Prostate gland (tissue), 2 donors: Measurements from ENCODE around the gene CELSR2. TPM values are rescaled to one million over a fixed set of nuclear protein-coding genes. Genes with fewer than 3 reads are reported as not detected.

ENCODE experiments used
- DNase-seq: peaks from one replicate; pipeline ENCODE4 v3.0.0-alpha.2; 2019; ENCODE audit warnings: low spot score
- H3K27ac ChIP-seq, 2 donors: fragments of 200-600 bp; sonication (generic); 2 replicates each; pipeline ENCODE4 v1.5.1; 2017 to 2019
- H3K27me3 ChIP-seq: fragments of 200-600 bp; sonication (generic); replicated peaks from 2 replicates; pipeline ENCODE4 v1.5.1; 2019; ENCODE audit not compliant: insufficient read depth
- H3K36me3 ChIP-seq, 2 donors: fragments of 200-600 bp; sonication (generic); 1 replicate in 1 of 2; 2 replicates in 1 of 2; pipeline versions ENCODE4 v1.5.1 to v1.8.1; 2017 to 2019
- H3K4me1 ChIP-seq: fragments of 200-600 bp; sonication (generic); replicated peaks from 2 replicates; pipeline ENCODE4 v1.5.1; 2019
- H3K4me3 ChIP-seq, 2 donors: fragments of 200-600 bp; sonication (generic); 2 replicates each; pipeline ENCODE4 v1.5.1; 2017 to 2019
- H3K9me3 ChIP-seq: fragments of 200-600 bp; sonication (generic); 2 replicates; pipeline ENCODE4 v1.5.1; 2017
- CTCF ChIP-seq, 4 experiments: fragments of 200-600 bp in 2 of 4; fragments of 450-650 bp in 2 of 4; sonication (generic) in 2 of 4; IDR thresholded peaks; 1 replicate in 3 of 4; 2 replicates in 1 of 4; pipeline ENCODE4 v1.5.1; 2016 to 2019; ENCODE audit warnings: antibody characterized with exemption in 4 of 4, mild to moderate bottlenecking in 2 of 4, moderate library complexity in 2 of 4
- POLR2A ChIP-seq: fragments of 450-650 bp; IDR thresholded peaks from one replicate; pipeline ENCODE4 v1.6.1; 2016; ENCODE audit warnings: antibody characterized with exemption, mild to moderate bottlenecking
- POLR2AphosphoS5 ChIP-seq: sonication (generic); formaldehyde crosslinking; IDR thresholded peaks from one replicate; pipeline ENCODE4 v1.6.1; 2017; ENCODE audit warnings: antibody characterized with exemption
- WGBS: methylation state at CpG from one replicate; pipeline ENCODE4 v1.1.5; 2018; 5-methylcytosine and 5-hydroxymethylcytosine counted together
- intact Hi-C: fragments of 100-400 bp; cut with DNase I; formaldehyde crosslinking; loops from one replicate; pipeline ENCODE4 v1.14.2; 2022
- total RNA-seq, 2 donors: library from RNA; depleted of rRNA; stranded (reverse); fragments of >200 nt; gene quantifications; one replicate each; pipeline ENCODE4 v1.1.0, GENCODE V29; 2016

Gene CELSR2
- total RNA-seq, 2 donors from 2014 or later, result 18.8 to 118 TPM

GRCh38 chr1:109213345-109213823 is 36.0 kb upstream of the CELSR2 start:
- intact Hi-C loops, result loop anchor here (5.0 kb wide), 2 partner anchors 101 to 251 kb away; partner anchors contain the start of genes CLCC1 and ELAPOR1
- H3K27me3 ChIP-seq, result no peaks in the 10 kb centered on the region
- no peak for DNase-seq
- H3K9me3 ChIP-seq, result no peaks in the 10 kb centered on the region
- H3K4me1 ChIP-seq, result no peaks in the 10 kb centered on the region
- H3K4me3 ChIP-seq, result peak overlapping the region; percentile 65 to 66
- no peaks in the 10 kb centered on the region for H3K36me3 ChIP-seq
- WGBS, result 37% methylated on average over 8 of the region's 10 CpGs
- H3K27ac ChIP-seq, result peak overlapping the region; percentile 87
- TF ChIP-seq POLR2A (no peak), POLR2AphosphoS5 (no peak), CTCF (IDR thresholded peaks at IDR 0.05) (no peak)

DNA sequence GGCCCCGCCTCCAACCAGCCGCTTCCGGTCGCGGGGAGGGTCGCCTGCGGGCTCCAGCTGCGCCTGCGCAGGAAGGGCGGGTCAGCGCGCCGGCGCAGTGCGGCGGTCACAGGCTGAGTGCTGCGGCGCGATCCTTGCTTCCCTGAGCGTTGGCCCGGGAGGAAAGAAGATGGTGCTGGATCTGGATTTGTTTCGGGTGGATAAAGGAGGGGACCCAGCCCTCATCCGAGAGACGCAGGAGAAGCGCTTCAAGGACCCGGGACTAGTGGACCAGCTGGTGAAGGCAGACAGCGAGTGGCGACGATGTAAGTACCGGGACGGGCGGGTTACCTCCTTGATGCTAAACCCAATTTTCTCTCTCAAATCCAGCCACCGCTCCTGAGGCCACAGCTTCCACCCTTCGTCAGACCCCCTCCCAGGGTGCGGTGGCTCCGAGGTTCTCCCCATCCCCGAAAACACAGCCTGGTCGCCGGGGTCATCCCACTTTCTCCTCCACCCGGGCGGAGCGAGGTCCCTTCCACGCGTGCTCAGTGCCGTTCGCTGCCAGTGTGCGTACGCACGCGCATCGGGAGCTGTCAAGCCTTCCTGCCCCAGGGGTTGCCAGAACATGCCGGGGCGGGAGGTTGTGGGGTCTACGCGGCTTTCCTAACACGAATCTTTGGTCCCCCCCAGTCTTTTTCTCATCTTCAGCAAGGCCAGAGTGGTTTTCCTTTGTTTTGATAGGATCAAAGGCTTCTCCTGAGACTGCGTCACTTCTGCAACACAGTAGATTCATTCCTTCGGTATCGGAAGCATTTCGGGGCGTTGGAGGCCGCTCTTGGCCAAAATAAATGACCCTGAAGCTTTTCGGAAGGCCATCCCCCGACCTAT is 35.3 kb upstream of the CELSR2 start, which contains the start of gene SARS1:
Gene SARS1, plus strand, starts transcription at position 95 of the 870 bp plus-strand sequence. Its CDS starts 75 bp downstream, at position 170.
- intact Hi-C loops, result loop anchor here (5.0 kb wide), 2 partner anchors 102 to 252 kb away; partner anchors contain the start of genes CLCC1 and ELAPOR1
- under 1% methylated on average over 63 of the region's 64 CpGs for WGBS
- H3K36me3 ChIP-seq, result no peaks in the 10 kb centered on the region

DNA sequence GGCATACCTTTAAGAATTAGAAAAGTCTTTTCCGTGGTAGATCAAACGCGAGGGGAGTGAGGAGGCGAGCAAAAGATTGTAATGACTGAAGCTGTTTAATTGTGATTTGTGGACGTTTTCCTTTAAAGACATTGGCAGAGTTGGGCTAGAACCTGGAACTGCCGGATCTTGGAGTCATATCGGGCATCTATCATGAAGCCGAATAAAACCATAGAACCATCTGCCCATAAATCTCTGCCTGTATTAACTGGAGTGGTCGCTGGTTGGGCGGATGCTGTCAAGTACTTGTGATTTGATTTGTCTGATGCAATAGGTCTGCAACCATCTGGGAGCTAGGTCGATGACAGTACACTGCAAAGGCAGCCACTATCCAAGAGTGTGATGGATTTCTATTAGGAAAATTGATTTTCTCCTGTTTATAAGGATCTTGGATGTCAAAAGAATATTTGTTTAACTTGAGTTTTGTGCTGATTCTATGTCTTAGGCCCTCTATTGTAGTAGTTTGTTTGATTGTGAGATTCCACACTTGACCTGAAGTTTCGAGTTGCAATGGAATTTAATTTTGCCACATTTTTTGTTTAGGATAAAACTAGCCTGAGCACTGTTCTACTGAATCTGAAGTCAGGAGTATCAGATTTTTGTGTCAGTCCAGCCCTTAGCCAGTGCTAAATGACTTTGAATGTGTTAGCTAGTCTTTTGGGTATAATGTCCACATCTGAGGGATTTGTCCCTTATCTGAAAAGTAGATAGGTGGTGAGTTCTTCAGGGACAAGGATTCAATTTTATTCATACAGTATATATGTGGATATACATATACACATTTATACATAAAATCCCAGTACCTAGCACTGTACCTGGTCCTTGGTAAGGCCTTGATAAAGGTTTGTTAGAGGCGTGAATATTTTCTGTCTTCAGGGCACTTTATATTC is 34.4 kb upstream of the CELSR2 start:
- Histone ChIP-seq H3K9me3 (no peaks in the 10 kb centered on the region), H3K4me3 (peak overlapping the region; percentile 65 to 66), H3K27ac (peak overlapping the region; percentile 87), H3K4me1 (no peaks in the 10 kb centered on the region), H3K27me3 (no peaks in the 10 kb centered on the region), H3K36me3 (no peaks in the 10 kb centered on the region)
- WGBS, result 9% methylated on average over 13 of the region's 13 CpGs
- DNase-seq, result peak; percentile 25
- intact Hi-C loops, result loop anchor here (5.0 kb wide), 2 partner anchors 103 to 253 kb away; partner anchors contain the start of genes CLCC1 and ELAPOR1
- TF ChIP-seq POLR2A, result no peak
- no peak for TF ChIP-seq POLR2AphosphoS5
- no peak for TF ChIP-seq CTCF (IDR thresholded peaks at IDR 0.05)

More for the DNA sequence above, 35.3 kb upstream of the CELSR2 start, which contains the start of gene SARS1:
- Histone ChIP-seq H3K9me3 (no peaks in the 10 kb centered on the region), H3K27me3 (no peaks in the 10 kb centered on the region), H3K4me1 (no peaks in the 10 kb centered on the region), H3K27ac (peak within 1 kb of the TSS; percentile 87), H3K4me3 (peak within 1 kb of the TSS; percentile 65 to 66)
- TF ChIP-seq POLR2A (peak; percentile 92), CTCF (IDR thresholded peaks at IDR 0.05) (peak in 1 of 4 experiments; percentile 17), POLR2AphosphoS5 (peak; percentile 92)
- peak; percentile 83 for DNase-seq

GRCh38 chr1:109216662-109217061 is 32.7 kb upstream of the CELSR2 start:
- no peak overlapping the region for H3K27ac ChIP-seq
- intact Hi-C loops, result no loop called here
- H3K9me3 ChIP-seq, result no peaks in the 10 kb centered on the region
- H3K36me3 ChIP-seq, result no peaks in the 10 kb centered on the region
- TF ChIP-seq CTCF (IDR thresholded peaks at IDR 0.05), result no peak
- TF ChIP-seq POLR2AphosphoS5, result no peak
- TF ChIP-seq POLR2A, result no peak
- no peak overlapping the region for H3K4me3 ChIP-seq
- WGBS, result 94% methylated on average over 4 of the region's 4 CpGs
- no peak for DNase-seq
- H3K4me1 ChIP-seq, result no peaks in the 10 kb centered on the region
- no peaks in the 10 kb centered on the region for H3K27me3 ChIP-seq
